Activated T-cell treated with anti-CD3 and anti-CD28 coated beads for 48 hours (primary cell): ENCODE results near the gene ABCC1.

ENCODE experiments used
- DNase-seq: peaks from one replicate; pipeline ENCODE4 v3.0.0-alpha.2; 2020; ENCODE audit warnings: low read depth

The ABCC1 gene

DNA sequence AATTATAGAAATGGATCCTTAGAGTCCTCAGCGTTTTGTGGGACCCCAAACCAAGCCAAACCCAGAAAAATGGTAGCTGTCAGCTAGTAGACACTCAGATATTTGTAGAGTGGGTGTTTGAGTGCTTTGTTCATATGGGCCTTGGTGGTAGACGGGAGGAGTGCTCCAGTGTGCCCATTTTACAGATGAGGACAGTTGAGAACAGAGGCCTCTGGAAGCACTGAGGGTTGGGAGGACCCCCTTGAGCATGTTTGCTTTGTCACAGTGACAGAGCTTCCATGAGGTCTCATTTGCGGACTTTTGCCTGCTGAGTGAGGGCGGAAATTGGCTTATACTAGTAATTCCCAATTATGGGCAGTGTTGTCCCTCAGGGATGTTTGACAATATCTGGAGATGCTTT, 162.2 kb downstream of the ABCC1 start:
- DNase-seq = no peak

DNA sequence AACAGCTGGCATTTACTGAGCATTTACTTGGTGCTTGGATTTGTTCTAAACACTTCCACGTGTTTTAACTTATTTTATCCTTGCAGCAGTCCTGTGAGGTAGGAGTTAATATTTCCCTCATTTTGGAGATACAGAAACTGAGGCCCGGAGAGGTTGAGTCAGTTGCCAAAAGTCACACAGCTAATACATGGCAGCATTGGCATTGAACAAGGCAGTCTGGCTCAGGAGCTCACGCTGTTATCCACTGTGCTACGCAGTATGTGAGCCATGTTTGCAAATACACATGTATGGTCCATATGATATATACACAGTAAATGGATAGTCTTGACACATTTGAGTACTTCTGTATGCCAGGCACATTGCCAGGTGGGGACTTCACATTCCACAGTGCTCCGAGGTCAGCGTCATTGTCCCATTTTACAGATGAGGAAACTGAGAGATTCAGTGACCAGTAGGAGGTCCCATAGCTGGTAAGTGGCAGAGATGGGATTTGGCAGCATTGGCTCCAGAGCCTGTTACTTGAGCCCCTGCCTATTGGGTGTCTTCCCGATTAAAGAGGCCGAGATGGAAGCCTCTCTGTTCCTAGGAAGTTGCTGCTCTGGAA, 163.1 kb downstream of the ABCC1 start:
- DNase-seq = no peak

DNA sequence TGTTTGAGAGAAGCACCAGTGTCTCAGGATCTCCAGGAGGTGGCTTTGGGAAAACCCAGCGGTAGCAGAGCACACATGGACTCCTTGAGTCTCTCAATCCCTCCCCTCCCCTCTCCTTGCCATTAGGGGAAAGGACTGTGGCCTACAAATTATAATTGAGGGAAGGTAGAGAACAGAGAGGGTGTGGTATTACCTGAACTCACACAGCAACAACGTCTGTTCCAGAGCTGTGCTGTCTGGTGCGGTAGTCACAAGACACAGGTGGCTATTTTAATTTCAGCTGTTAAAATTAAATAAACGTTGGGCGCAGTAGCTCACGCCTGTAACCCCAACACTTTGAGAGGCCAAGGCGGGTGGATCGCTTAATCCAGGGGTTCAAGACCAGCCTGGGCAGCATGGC, 163.7 kb downstream of the ABCC1 start:
- DNase-seq = no peak

DNA sequence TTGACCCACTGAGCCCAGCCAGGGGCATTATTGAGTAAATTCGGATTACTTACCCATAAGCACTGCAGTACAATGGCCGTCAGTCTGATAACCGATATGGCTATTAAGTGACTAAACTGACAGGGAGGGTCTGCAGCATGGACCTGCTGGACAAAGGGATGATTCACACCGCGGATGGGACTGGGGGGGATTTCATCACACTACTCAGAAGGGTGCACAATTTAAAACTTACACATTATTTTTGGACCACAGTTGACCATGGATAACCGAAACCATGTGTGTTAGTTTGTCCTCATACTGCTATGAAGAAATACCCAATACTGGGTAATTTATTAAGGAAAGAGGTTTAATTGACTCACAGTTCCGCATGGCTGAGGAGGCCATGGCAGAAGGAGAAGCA, 167.4 kb downstream of the ABCC1 start:
- no peak for DNase-seq

DNA sequence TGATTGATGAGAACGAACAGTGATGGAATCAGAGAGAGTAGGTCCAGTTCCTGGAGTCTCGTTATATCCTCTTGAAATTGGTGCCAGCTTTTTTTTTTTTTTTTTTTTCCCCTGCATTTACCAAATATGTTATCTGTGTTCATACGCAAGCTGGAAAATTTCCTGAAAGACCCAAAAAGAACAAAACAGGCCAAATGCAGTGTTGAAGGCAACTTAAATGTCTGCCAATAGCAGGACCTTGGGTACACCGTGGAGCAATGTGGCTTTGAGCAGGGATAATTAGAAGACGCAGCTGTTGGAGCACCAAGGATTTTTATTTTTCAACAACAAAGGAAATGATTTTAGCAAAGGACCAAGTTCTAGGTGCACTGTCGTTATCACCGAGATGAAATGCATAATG, 168.9 kb downstream of the ABCC1 start:
- no peak for DNase-seq

DNA sequence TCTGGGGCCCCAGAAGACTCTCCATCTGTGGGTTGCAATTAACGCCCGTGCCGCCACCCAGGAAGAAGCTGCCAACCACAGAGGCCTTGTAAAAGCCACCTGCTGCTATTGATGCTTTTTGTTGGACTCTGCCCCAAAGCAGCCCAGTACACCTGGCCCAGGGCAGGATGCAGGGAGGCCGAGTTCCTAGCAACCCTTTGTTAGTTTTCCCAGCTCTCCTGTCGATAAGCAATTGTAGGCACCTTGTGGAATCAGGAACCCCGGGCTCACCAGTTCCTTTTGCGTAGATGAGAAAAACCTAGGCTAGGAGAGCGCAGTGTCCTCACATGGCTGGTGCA, 170.6 kb downstream of the ABCC1 start:
- no peak for DNase-seq

DNA sequence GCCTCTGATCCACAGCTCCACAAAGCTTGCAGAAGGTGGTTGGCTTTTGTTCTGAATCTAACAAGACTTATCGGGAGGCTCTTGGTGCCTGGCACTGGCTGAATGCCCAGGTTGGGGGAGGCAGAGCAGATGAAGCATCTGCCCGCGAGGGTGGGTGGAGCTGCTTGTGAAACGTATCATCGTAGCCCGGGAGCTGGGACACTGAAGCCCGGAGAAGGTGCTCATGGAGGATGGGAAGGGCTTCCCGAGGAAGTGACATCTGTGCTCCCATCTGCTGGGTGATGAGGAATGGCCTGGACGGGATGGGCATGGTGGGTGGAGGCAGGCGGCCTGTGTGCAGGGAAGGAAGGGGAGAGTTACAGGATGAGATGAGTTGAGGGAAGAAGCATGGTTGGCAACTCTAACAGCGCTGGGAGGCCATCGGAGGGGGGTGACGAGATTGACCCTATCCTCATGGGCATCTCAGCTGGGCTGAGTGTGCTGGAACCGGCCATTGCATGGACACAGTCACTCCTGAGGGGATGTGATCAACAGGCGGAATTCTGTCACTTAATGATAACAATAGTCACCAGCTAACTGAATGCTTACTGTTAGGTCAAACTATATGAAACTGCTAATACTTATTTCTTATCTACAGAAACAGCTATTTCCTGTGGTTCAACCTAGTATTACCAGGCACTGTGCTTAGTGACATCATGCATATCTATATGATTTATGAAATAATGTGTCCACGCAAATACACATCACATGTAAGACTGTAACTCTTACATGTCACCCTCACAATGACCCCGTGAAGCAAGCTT, 171.2 kb downstream of the ABCC1 start:
- DNase-seq = no peak

DNA sequence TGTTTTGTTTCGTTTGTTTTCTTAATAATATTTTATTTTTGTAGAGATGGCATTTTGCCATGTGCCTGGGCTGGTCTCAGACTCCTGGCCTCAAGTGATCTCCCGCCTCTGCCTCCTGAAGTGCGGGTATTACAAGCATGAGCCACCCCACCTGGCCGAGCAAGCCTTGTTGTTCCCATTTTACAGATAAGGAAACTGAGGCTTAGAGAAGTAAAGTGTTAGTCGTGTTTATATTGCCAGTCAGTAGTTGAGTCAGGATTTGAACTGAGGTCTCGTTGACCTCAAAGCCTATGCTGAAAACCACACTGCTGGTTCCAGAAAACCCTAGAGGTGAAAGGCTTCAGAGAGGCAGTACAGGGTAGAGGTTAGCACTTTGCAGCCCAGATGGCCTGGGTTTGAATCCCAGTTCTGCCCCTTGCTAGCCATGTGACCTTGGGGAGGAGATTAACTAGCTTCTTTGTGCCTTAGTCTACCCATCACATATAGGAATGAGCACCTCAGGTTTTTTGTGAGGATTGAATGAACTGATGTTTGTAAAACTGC, 171.8 kb downstream of the ABCC1 start:
- DNase-seq = no peak

DNA sequence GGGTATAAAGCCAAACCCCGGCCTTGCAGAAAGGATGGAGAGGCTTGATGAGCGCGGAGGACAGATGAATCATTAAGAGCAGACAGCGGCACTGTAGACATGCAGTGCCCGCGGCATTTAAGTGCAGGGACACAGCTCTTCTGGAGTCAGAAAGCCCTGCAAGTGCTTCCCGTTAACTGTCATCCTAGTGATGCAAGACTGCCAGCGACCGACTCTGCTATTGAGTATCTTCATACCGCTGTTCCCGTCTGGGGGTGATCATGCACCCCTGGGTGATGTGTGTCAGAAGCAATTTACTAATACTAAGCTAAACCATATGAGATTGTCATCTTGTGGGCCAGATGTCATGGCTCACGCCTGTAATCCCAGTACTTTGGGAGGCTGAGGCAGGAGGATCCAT, 172.8 kb downstream of the ABCC1 start:
- DNase-seq = no peak

DNA sequence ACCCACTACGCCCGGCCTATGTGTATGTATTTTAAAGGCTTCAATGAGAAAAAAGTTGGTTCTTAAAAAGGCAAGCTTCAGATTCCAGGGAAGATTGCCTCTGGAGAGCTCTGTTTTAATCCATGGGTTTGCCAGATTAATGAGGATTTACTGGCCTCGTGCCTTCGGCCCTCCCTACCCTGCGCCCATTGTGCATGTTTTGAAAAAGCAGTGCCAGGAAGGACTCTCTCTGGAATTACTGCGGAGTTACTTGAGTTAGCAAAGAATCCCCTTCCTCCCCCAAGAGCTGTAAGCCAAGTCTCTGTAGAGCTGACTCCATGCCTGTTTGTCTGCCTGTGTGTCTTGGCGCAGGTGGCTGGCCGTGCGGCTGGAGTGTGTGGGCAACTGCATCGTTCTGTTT, 175.0 kb downstream of the ABCC1 start:
- no peak for DNase-seq

DNA sequence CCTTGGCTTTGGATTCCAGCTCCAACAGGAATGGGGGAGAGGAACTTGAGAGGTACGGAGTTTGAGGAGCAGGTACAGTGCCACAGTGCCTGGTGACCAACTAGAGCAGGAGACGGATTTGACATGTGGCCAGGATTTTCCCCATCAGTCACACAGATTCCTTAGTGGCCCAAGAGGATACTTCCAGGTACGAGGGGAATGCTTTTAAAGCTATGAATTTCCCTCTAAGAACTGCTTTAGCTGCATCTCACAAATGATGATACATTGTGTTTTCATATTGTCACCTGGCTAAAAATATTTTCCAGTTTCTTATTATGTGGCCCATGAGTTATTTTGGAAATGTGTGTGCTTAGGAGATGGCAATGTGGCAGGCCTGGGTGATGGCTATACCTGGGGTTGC, 175.6 kb downstream of the ABCC1 start:
- no peak for DNase-seq

DNA sequence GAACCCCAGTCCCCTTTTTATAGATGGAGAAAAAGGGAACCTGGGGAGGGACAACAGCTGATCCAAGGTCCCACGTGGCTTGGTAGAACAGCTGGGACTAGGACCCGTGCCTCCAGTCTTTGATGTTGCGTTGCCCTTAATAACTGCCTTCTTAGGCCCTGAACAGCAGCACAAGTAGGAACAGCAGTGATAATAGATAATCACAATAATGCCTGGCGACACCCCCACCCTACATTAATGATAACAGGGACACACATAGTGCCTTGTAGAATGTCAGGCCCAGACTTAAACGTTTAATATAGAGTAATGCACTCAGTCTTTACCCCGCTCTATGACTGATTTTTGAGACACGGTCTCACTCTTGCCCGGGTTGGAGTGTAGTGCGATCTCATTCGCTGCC, 177.5 kb downstream of the ABCC1 start:
- DNase-seq = no peak

DNA sequence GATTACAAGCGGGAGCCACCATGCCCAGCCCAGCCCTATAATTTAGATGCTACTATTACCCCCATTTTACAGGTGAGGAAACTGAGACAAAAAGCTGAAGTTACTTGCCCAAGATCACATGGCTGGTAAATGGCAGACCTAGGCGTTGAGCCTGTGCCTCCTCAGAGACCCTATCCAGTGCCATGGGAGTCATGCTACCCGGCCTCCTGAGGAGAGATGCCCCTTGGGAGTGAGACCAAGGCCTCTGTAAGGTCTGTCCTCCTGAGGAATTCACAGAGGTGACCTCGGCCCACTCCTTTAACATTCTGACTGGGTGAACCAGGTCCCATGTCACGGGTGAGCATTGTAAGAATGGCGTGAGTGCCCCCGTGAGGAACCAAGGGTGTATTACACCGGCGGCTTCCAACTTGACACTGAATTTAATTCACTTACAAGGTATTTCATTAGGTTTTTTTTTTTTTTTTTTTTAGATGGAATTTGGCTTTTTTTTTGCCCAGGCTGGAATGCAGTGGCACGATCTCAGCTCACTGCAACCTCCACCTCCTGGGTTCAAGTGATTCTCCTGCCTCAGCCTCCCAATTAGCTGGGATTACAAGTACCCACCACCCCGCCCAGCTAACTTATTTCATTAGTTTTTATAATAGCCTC, 178.2 kb downstream of the ABCC1 start:
- DNase-seq = peak; percentile 51

DNA sequence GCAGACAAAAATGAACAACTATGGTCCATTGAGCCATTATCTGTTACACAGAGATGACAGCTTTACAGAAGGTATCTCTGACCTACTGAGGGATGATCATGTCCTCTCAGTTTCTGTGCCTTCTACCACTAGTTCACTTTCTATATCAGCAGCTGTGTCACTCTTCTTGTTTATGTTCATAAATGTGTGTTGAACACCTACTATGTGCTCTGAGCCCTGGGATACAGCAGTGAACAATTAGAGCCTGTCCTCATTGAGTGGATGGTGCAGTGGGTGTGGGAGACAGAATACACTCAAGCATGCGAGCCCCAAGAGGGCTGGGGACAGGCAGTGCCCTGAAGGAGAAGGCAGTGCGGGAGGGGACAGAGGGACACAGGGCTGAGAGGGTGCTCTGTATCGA, 181.8 kb downstream of the ABCC1 start:
- no peak for DNase-seq

DNA sequence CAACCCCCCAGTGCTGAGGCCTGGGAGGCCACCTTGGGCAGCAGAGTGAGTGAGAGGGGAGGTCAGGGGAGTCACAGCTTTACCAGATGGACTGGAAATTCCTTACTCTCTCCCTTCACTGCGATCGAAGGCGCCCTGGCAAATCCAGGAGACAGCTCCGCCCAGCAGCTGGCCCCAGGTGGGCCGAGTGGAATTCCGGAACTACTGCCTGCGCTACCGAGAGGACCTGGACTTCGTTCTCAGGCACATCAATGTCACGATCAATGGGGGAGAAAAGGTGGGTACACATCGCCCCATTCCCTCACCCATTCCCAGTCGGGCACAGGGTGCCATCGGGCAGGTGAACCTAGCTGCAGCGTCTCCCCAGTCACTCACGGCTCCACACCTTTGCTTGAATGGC, 182.2 kb downstream of the ABCC1 start:
- DNase-seq = no peak

DNA sequence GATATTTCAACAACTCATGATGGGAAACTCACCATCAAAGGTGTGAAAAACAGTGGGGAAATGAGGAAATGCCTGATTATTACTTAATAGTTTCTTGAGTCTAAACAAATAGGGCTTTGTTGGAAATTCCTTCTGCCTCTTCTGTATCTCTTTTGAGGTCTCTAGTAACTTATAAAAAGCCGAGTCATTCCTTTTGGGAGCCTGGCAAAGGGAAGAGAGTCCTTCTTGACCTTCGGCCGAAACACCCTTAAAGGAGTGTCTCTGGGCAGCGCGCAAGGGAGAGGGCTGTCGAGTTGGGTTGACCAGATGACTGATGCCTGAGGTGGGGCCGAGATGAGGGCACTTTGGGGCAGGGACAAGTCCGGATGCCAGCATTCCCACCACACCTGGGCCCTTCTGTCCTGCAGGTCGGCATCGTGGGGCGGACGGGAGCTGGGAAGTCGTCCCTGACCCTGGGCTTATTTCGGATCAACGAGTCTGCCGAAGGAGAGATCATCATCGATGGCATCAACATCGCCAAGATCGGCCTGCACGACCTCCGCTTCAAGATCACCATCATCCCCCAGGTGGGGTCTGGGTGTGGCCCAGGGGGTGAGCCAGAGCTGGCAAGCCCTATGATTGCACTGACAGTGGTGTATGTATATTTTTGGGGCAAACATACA, 184.7 kb downstream of the ABCC1 start:
- DNase-seq = no peak

DNA sequence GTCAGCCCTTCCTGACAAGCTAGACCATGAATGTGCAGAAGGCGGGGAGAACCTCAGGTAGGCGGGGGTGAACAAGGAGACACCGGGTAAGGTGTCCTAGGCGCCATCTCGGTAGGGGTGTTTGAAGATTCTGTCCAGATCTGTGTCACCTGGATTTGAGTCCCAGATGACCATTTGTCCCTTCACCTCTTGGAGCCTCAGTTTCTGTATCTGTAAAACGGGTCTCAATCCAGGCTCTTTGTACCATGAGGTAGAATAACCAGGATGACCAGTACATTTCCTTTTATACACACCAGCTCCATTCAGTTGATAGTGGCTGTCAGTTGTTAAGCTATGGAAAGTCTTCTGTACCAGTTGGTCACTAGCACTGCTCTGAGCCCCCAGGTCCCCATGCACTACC, 187.2 kb downstream of the ABCC1 start:
- DNase-seq = no peak

DNA sequence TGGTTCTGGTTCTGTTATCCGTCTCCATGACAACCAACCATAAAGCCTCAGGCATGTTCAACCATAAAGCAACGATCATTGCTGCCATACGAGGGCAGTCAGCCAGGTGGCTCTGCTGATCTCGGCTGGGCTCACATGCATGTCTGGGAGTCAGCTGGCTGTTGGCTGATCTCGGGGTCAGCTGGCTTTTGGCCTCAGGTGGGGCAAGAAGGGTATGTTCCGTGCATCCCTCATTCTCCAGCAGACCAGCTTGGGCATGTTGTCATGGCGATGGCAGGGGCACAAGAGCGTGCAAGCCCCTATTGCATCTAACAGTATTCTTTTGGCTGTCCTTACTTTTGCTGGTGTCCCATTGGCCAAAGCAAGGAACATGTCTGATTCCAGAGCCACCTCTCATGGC, 187.7 kb downstream of the ABCC1 start:
- DNase-seq = no peak

DNA sequence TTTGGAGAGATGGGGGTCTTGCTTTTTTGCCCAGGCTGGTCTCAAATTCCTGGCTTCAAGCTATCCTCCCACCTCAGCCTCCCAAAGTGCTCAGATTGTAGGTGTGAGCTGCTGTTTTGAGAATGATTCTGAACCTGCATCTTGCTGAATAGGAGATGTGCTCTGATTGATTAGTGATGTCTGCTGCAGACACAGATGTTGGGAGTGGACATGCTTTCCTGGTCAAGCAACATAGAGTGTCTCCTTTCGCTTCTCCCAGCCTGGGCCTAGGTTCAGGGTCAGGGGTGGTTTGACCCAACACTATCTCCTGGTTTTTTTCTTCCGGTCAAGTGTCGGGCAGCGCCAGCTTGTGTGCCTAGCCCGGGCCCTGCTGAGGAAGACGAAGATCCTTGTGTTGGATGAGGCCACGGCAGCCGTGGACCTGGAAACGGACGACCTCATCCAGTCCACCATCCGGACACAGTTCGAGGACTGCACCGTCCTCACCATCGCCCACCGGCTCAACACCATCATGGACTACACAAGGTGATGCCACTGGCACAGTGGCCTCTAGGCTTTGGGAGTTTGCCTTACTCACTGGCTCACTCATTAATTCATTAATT, 188.7 kb downstream of the ABCC1 start:
- no peak for DNase-seq

DNA sequence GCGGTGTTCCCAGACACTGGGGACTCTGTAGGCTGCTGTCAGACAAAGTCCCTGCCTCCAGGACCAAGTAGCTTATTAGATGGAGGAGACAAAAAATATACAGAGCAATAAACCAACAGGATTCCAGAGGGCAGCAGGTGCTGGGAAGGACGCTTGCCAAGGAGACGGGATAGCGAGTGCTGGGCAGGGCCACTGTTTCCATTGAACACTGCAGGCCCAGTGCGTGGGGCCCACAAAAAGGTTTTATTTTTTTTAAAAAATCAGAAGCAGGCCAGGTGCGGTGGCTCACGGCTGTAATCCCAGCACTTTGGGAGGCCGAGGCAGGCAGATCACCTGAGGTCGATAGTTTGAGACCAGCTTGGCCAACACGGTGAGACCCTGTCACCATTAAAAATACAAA, 189.6 kb downstream of the ABCC1 start:
- no peak for DNase-seq

DNA sequence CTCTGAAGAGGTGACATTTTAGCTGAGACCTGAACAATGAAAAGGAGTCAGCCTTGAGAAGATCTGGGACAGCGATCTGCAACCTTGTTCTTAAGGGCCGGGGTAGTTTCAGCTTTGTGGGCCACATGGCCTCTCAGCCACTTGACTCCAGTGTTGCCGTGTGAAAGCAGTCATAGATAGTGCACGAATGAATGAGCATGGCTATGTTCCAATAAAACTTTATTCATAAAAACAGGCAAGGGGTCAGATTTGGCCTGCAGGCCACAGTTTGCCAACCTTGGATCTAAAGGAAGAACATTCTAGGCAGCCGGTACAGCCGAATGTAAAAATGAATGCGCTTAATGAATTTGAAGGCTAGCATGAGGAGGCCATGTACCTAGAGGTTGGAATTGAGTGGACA, 190.4 kb downstream of the ABCC1 start:
- DNase-seq = no peak

DNA sequence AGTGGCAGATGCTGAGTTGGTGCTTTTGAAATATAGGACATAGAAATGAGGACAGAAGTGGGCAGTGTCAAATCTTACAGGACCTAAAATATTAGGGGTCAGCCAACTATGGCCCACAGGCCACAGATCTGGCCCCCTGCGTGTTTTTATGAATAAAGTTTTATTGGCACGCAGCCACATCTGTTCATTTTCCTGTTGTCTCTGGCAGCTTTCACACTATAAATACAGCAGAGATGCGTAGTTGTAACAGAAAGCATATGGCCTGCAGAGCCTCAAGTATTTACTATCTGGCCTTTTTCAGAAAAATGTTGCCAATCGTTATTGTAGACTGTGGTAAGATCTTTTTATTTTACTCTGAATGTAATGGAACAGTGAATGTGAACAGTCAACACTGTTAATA, 191.1 kb downstream of the ABCC1 start:
- DNase-seq = no peak

DNA sequence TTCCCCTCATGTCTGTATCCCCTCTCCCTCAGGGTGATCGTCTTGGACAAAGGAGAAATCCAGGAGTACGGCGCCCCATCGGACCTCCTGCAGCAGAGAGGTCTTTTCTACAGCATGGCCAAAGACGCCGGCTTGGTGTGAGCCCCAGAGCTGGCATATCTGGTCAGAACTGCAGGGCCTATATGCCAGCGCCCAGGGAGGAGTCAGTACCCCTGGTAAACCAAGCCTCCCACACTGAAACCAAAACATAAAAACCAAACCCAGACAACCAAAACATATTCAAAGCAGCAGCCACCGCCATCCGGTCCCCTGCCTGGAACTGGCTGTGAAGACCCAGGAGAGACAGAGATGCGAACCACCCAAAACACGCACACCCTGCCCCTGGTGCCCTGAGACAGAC, 191.7 kb downstream of the ABCC1 start:
- no peak for DNase-seq
